Stimulated activated naive CD4-positive, alpha-beta T cell treated with Interleukin-2 at 50 U/mL for 16 hours (primary cell): ENCODE data around the gene ARL2BP.
A peak's percentile ranks its signal among the peaks of the same experiment; 100 is the strongest.
"Not testable (repeated sequence)": the region's sequence is repeated elsewhere in the genome, so short reads cannot be mapped to it uniquely, and the experiment has no call there.

ENCODE experiments used
- DNase-seq: peaks from one replicate; lab custom pipeline; 2025; lab: John Stamatoyannopoulos, UW

The ARL2BP gene

DNA sequence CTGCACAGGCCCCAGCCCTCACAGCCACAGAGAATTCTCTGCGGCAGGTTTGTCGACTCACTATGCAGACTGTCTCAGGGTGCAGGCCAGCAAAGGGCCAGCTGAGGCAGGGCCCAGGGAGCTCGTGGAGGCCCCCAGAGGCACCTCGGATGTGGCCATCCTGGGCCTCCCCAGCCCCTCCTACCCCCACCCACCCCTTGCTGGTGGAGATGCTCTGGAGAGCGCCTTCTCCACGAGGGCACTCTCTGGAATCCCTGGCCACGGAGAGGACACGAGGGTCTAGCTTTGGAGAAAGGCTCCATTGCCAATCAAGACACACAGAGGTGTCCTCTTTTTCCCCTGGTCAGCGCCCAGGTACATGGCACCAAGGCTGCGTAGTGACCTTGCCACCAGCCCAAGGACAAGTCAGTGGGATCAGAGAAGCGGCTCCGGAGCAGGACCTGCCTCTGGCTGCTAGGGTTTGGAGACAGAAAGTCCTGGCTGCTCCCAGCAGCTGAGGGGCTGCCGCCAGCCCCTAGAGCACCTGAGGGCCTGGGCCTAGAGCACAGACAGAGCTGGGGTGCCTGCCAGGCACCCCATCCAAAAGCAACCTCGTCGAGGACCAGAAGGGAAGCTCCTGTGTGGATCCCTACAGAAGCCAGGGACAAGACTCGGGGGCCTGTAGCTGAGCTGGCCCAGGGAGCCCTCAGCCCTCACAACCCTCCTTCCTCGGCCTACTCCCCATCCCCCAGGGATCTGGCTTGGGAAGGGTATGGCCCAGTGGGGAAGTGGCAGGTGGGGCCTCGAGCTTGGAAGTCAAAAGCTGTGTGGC lies 18.7 kb downstream of the ARL2BP start:
- no peak for DNase-seq

GRCh38 chr16:57264381-57264780 lies 19.3 kb downstream of the ARL2BP start:
- no peak for DNase-seq

GRCh38 chr16:57264950-57265371 lies 19.9 kb downstream of the ARL2BP start:
- DNase-seq, result no peak

- no peak for DNase-seq
Observed at GRCh38 chr16:57265850-57266530, 20.9 kb downstream of the ARL2BP start.

DNA sequence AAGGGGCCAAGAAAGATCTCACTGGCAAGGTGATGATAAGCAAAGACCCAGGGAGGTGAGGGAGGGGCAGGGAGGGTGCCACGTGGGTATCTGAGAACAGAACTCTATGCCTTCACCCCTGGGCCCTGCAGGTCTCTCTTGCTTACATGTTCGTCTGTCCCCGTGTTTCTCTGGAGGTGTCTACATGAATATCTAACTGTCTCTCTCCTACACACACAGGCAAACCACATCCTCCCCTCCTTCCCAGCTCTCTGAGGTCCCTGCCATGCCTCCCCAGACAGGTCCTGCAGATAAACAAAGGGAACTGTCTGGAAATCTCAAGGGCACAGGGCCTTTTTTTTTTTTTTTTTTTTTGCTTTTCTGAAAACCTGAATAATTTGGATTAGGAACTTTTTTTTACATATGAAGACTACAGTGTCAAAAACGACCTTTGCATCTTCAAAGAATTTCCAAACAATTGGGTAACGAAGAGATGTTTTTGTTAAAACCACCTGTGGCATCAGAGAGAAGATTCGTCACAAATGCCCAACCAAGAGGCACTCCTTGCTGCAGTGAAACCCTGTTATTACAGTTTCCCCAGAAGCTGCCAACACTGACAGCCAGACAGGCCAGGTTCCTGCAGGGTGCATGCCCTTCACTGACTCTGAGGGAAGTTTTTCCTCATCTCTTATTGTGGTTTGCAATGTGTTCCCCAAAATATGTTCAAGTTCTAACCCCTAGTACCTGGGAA lies 21.6 kb downstream of the ARL2BP start:
- DNase-seq, result peak; percentile 7

GRCh38 chr16:57267343-57267742 lies 22.3 kb downstream of the ARL2BP start:
- not testable (repeated sequence) for DNase-seq

GRCh38 chr16:57268804-57269800 lies 24.0 kb downstream of the ARL2BP start:
- no peak for DNase-seq

GRCh38 chr16:57270221-57271062 lies 25.4 kb downstream of the ARL2BP start:
- DNase-seq, result no peak

DNA sequence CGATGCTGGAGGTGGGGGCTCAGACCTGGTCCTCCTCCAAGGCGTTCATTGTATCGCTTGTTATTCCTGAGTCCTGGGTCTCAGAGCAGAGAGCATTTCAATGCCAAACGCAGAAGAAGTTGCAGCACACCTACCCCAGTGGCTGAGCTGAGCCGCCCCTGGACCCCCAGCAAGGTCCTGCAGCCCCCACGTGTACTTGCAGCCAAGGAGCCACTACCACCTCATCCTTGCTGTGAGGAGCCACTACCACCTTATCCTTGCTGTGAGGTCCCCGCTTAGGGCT lies 25.9 kb downstream of the ARL2BP start:
- DNase-seq, result no peak

DNA sequence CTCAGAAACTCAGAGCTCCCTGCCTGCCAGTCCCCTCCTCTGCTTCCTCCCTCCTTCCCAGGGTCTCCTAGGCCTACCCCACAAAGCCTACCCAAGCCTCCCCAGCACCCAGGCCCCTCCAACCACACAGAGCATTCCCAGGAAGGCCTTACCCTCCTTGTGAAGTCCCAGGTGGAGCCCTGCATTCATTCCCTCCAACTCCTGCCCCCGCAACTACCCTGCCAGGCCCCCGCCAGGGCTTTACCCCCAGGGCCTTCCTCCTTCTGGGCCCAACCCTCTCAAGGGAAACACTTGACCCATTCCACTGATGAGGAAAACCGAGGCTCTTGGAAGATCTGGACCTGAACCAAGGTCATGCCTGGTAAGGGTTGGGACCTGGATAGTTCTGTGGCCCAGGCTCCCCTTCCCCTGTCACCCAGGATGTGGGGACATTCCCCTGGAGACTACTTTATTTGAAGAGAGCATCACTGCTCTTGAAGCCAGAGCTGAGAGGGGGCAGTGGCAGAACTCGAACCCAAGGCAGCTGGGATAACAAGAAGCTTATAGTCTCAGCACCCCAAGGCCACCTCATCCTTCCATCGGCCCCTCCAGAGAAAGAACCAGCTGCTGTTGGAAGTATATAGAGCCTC lies 26.9 kb downstream of the ARL2BP start:
- DNase-seq, result no peak

GRCh38 chr16:57273359-57273758 lies 28.3 kb downstream of the ARL2BP start:
- DNase-seq, result no peak

DNA sequence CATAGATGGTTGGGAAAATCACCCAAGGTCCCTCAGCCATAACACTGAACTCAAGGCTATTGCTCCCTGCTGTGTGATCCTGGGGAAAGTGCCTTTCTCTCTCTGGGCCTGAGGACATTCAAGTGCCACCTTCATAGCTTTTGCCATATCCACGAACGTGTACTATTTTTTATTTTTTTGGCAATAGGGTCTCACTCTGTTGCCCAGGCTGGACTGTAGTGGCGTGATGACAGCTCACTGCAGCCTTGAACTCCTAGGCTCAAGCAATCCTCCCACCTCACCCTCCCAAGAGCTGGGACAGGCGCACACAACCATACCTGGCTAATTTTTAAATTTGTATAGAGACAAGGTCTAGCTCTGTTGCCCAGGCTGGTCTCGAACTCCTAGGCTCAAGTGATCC lies 28.8 kb downstream of the ARL2BP start:
- no peak for DNase-seq

DNA sequence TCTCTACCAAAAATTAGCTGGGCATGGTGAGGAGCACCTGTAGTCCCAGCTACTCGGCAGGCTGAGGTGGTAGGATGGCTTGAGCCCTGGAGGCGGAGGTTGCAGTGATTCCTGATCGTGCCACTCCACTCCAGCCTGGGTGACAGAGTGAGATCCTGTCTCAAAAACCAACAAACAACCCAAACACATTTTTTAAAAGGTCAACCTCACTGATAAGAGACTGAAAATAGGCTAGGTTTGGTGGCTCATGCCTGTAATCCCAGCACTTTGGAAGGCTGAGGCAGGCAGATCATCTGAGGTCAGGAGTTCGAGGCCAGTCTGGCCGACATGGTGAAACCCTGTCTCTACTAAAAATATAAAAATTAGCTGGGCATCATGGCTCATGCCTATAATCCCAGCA lies 30.9 kb downstream of the ARL2BP start:
- not testable (repeated sequence) for DNase-seq

DNA sequence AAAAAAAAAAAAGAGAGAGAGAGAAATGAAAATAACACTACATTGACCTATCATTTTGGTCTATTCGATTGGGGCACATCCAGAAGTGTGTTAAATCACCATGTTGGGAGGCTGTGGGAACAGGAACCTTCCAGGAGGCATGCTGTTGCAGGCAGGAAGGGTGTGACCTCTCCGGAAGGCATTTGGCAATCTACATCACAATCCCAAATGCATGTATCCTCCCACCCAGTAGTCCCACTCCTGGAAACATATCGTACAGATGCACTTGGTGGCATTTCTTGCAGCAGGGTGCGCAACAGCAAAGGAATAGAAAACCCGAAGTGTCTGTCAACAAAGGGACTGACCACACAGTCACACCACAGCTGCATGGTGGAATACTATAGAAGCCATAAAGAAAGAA lies 31.5 kb downstream of the ARL2BP start:
- no peak for DNase-seq

DNA sequence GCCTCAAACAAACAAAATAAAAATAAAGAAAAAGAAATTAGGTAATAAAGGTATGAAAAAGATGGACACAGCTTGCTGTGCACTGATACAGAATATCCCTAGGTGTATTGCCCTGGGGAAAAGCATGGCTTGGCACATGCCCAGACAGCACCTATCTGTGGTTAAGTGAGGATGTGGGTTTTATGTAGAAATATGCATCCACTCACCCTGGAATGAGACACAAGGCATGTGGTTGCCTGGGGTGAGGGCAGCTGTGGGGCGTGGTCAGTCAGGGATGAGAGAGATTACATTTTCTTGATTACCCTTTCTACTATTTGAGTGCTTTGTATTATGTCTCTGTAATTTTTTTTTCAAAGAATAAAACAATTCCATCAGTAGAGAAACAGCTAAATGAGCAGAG lies 32.5 kb downstream of the ARL2BP start:
- DNase-seq, result peak; percentile 42

DNA sequence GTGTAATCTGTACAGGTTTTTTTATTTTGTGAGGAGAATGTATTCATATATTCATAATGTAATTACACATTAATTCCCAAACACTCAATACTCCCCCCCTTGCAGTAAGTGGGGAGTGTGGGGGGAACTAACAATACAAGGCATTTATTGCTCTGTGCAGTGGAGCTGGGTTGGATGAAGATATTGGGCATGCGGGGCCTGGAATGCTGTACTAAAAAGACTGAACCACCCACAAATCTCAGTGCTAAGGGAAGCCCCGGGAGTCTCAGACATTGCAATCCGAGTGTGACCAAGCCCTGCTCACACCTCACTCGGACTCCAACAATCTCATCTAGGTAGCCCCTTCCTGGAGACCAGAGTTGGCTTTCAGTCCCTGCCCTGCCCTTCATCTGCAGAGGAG lies 33.4 kb downstream of the ARL2BP start:
- no peak for DNase-seq

DNA sequence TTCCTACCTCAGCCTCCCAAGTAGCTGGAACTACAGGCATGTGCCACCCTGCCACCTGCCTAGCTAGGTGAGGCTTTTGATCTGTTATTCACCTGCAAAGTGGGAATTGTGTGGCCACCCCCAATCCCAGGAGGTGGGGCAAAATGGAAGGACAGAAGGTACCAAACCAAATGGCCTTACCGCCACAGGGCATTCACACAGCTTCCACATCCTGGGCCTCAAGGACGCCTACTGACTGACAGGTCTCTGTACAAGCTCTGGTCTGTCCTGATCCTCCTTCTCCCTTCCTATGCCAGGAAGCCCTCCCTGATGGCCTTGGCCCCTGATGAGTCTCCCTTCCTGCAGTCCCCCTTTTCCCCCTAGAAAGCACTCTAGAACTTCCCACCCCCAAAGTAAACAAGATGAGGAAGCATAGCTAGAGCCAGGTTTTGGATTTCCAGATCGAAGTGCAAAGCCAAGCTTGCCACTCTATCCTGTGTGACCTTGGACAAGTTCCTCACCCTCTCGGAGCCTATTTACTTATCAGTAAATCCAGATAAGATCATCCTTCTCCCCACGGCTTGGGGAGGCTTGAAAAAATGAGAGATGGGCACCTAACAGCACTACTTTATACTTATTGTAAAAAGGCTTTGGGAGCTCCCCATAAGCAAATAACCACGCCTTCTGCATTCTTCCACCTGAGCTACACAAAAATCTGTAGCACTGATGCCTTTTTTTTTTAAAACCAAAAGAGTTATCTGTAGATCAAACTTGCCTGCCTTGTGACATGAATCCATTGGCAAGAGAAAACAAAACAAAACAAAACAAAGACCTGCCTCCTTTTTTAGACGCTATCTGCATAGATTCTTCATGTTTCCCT lies 35.0 kb downstream of the ARL2BP start:
- no peak for DNase-seq

- no peak for DNase-seq
Observed at GRCh38 chr16:57281791-57282190, 36.7 kb downstream of the ARL2BP start.

DNA sequence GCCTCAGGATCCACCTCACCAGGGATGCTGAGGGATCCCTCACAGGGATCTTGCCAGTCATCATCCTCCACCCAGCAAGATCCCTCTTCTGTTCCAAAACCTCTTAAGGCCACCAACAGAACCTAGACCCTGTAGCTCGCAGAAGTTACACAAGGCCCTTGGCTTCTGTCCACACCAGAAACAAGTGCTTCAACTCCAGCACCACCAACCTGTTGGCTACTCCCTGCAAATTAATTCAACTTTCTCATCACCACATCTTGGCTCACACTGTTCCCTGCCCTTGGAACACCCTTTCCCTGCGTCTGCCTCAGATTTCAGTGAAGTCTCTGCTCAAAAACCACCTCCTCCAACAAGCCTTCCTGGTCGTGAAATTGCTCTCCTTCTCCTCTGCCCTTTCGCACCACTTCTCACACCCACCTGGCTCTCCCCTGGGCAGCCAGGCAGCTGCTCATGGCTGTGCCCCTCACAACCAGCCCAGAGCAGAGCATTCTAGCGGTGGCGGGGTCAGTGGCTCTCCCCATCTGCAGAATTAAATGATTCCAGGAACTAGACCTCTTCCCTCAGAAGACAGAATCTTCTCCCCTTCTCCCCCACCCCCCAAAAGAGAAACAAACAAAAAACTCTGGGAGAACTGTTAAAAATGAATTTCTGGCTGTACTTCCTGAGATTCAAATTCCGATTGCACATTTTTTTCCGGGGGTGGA lies 37.6 kb downstream of the ARL2BP start:
- no peak for DNase-seq
